Endothelial cell of umbilical vein (primary cell): ENCODE results near the gene NHSL2.

Source experiments
- EZH2 ChIP-seq: IDR thresholded peaks from 2 replicates; pipeline ENCODE4 v1.6.1; 2012; ENCODE audit warnings: borderline replicate concordance, low read depth, mild to moderate bottlenecking, moderate library complexity, low read length, inconsistent platforms; ENCODE audit not compliant: severe bottlenecking
- FOS ChIP-seq: IDR thresholded peaks from 2 replicates; pipeline ENCODE4 v1.6.1; 2011; ENCODE audit warnings: mild to moderate bottlenecking, low read length, moderate library complexity, borderline replicate concordance; ENCODE audit not compliant: insufficient read depth
- GATA2 ChIP-seq: IDR thresholded peaks from 2 replicates; pipeline ENCODE4 v1.7.0; 2011; ENCODE audit warnings: low read depth, mild to moderate bottlenecking, moderate library complexity, mixed read lengths, low read length; ENCODE audit not compliant: insufficient read length, insufficient read depth
- JUN ChIP-seq: IDR thresholded peaks from 2 replicates; pipeline ENCODE4 v1.6.1; 2011; ENCODE audit warnings: borderline replicate concordance, low read depth; ENCODE audit not compliant: insufficient read length, insufficient read depth
- MYC ChIP-seq: IDR thresholded peaks from one replicate; pipeline ENCODE4 v1.6.1; 2011; ENCODE audit warnings: mild to moderate bottlenecking, low read depth, low read length
- POLR2A ChIP-seq: IDR thresholded peaks from 2 replicates; pipeline ENCODE4 v1.6.1; 2012; ENCODE audit warnings: low read depth, mild to moderate bottlenecking, control low read depth, low read length
- POLR2AphosphoS5 ChIP-seq: IDR thresholded peaks from 2 replicates; pipeline ENCODE4 v1.6.1; 2012; ENCODE audit warnings: low read depth, mild to moderate bottlenecking, control low read depth, low read length, moderate library complexity; ENCODE audit not compliant: insufficient read depth
- TF ChIP-seq, protein P1 (sequence below), 2 donors: IDR thresholded peaks; 1 replicate in 1 of 2; 2 replicates in 1 of 2; pipeline ENCODE4 v1.5.1; 2011; ENCODE audit warnings: low read length in 2 of 2, mild to moderate bottlenecking in 2 of 2, moderate library complexity in 2 of 2, control low read depth in 1 of 2, inconsistent platforms in 1 of 2, low read depth in 1 of 2; ENCODE audit not compliant: insufficient read depth in 1 of 2; ENCODE audit errors: extremely low read depth in 1 of 2
- TF ChIP-seq, protein P2 (sequence below): IDR thresholded peaks from 2 replicates; pipeline ENCODE4 v1.6.1; 2011; ENCODE audit not compliant: insufficient read depth, insufficient read length

DNA sequence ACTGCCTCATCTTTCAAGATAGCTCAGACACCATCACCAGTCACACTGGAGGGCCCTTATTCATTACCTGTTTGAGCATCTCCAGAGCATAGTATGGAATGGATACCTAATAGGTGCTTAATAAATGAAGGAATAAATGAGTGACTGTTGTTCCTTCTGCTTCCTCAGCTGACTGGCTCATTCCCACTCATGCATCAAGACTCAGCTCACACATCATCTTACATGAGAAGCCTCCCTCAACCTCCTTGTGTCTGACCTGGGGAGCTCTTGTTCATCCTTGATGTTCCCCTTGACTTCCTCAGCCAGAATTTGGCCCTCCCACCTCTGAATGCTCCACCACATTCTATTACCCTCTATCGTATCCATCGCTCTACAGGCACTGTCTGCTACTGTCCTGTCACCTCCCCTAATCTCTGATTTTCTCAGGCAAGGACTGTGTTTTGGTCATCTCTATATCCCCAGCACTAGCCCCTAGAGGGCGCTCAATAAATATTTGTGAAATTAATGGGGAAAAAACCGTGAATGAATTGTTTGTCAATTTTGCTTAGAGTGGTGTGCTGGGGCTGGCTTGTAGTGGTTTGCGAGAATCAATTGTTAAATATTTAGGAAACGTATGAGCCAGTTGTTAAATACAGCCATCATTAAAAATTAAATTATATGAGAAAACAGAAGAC is 88.3 kb downstream of the NHSL2 start:
- TF ChIP-seq, protein P1, sequence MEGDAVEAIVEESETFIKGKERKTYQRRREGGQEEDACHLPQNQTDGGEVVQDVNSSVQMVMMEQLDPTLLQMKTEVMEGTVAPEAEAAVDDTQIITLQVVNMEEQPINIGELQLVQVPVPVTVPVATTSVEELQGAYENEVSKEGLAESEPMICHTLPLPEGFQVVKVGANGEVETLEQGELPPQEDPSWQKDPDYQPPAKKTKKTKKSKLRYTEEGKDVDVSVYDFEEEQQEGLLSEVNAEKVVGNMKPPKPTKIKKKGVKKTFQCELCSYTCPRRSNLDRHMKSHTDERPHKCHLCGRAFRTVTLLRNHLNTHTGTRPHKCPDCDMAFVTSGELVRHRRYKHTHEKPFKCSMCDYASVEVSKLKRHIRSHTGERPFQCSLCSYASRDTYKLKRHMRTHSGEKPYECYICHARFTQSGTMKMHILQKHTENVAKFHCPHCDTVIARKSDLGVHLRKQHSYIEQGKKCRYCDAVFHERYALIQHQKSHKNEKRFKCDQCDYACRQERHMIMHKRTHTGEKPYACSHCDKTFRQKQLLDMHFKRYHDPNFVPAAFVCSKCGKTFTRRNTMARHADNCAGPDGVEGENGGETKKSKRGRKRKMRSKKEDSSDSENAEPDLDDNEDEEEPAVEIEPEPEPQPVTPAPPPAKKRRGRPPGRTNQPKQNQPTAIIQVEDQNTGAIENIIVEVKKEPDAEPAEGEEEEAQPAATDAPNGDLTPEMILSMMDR (IDR thresholded peaks at IDR 0.05; ENCODE audit: extremely low read depth in 1 of 2, insufficient read depth in 1 of 2, low read depth in 1 of 2, low read length in 2 of 2), result peak; percentile 37 to 50
- TF ChIP-seq GATA2 (no peak), POLR2A (no peak), EZH2 (no peak), MYC (no peak), POLR2AphosphoS5 (no peak), JUN (no peak), FOS (no peak)
- TF ChIP-seq, protein P2, sequence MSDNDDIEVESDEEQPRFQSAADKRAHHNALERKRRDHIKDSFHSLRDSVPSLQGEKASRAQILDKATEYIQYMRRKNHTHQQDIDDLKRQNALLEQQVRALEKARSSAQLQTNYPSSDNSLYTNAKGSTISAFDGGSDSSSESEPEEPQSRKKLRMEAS, result no peak
